ENCODE data around the gene ATP10A.

- TF ChIP-seq ZFP30 (CRISPR knock-in tag; IDR thresholded peaks at IDR 0.05) (no peak), ZC3H10 (CRISPR knock-in tag; IDR thresholded peaks at IDR 0.05) (no peak), BACH2 (CRISPR knock-in tag; IDR thresholded peaks at IDR 0.05; ENCODE audit: borderline replicate concordance) (no peak), ISL1 (CRISPR knock-in tag; IDR thresholded peaks at IDR 0.05) (no peak), ARNTL (CRISPR knock-in tag; IDR thresholded peaks at IDR 0.05; ENCODE audit: borderline replicate concordance, low read depth) (no peak), ZNF70 (CRISPR knock-in tag; IDR thresholded peaks at IDR 0.05) (no peak), ZFP3 (CRISPR knock-in tag; IDR thresholded peaks at IDR 0.05) (no peak), PATZ1 (CRISPR knock-in tag; IDR thresholded peaks at IDR 0.05; ENCODE audit: borderline replicate concordance) (no peak)
Observed at GRCh38 chr15:25789211-25789610, 73.9 kb downstream of the ATP10A start.
